ENCODE results near the gene FERMT1.

Gene FERMT1

DNA sequence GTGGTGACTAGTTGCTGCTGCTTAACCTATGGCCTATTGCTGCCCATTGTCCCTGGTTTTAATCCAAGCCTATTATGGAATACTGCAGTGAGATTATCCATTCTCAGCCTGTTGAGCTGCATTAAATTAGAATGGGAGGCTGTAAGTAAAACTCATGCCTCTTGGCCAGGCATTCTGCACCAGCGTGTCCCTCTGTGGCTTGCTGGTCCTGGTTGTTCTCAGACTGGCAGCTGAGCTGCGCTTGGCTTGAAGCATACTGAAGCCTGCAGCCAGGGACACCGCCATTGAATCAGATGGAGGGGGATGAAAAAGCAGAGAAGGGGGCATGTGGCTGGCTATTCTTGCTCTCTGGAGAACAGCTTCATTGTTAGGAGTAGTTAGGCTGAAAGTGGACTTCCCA lies 84.6 kb downstream of the FERMT1 start:
- no peak overlapping the region for H3K14ac ChIP-seq (ENCODE audit: low read length in 2 of 2)
- no peak overlapping the region for H2AK5ac ChIP-seq (ENCODE audit: low read length, severe bottlenecking)
- no peak overlapping the region for H4K91ac ChIP-seq (ENCODE audit: low read length)
- no peak overlapping the region for H2BK12ac ChIP-seq (ENCODE audit: low read length in 2 of 2)
- H3K27ac ChIP-seq (ENCODE audit: low read length, poor library complexity, severe bottlenecking), result no peak overlapping the region
- H2BK15ac ChIP-seq (ENCODE audit: low read depth, poor library complexity, severe bottlenecking), result no peak overlapping the region
- no peaks in the 10 kb centered on the region for H3K9me3 ChIP-seq (ENCODE audit: control insufficient read depth, low read length)
- H3K36me3 ChIP-seq (ENCODE audit: control insufficient read depth in 1 of 2, insufficient read depth in 2 of 2, low read depth in 1 of 2, low read length in 2 of 2), result peaks cover 46 to 79% of the 10 kb centered on the region in 2 experiments
- H3K4me1 ChIP-seq (ENCODE audit: control insufficient read depth, insufficient read depth, low read depth, low read length), result no peaks in the 10 kb centered on the region
- H3K4ac ChIP-seq (ENCODE audit: low read depth in 1 of 2, low read length in 2 of 2), result no peak overlapping the region
- H3K4me3 ChIP-seq (ENCODE audit: insufficient read depth in 1 of 2, low read depth in 1 of 2, low read length in 2 of 2), result no peak overlapping the region
- no peak overlapping the region for H3K23ac ChIP-seq (ENCODE audit: low read length in 2 of 2)
- peaks cover 39% of the 10 kb centered on the region for H3K79me1 ChIP-seq (replicated peaks; ENCODE audit: low read length, poor library complexity, severe bottlenecking)
- H2BK120ac ChIP-seq (ENCODE audit: low read depth, low read length), result no peak overlapping the region
- DNase-seq, result no peak
- WGBS, result 94% methylated on average over 3 of the region's 3 CpGs
- H3K27me3 ChIP-seq (ENCODE audit: control insufficient read depth in 1 of 2, insufficient read depth in 1 of 2, low read length in 2 of 2), result no peaks in the 10 kb centered on the region
- no peak overlapping the region for H3K9ac ChIP-seq (ENCODE audit: low read length)
- no peak overlapping the region for H4K8ac ChIP-seq (ENCODE audit: low read length)
- H3K18ac ChIP-seq (ENCODE audit: low read depth in 1 of 2, low read length in 2 of 2), result no peak overlapping the region
- H3K4me2 ChIP-seq (ENCODE audit: low read length, poor library complexity, severe bottlenecking), result no peak overlapping the region
- H2AFZ ChIP-seq (ENCODE audit: low read depth, low read length), result no peak overlapping the region
- no peak overlapping the region for H2BK5ac ChIP-seq (ENCODE audit: low read depth, low read length, poor library complexity, severe bottlenecking)

DNA sequence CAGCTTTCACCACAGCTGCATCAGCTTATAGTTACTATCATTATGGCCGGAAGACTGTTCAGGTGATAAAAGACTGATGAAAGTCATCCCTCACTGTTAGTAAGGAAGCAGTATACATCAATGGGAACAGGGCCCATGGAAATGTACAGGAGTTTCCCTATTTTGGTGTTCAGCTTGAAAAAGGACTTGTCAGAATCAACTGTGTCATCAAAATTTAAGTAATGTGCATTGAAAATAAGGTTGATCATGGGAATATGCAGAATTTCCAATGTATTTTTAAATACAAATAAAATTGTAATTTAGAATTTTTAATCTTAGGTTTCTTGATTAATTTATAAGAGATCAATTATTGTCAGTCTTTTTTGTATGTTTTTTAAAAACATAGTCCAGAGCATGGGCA lies 85.7 kb downstream of the FERMT1 start:
- no peak overlapping the region for H4K91ac ChIP-seq (ENCODE audit: low read length)
- no peak overlapping the region for H3K14ac ChIP-seq (ENCODE audit: low read length in 2 of 2)
- H2BK15ac ChIP-seq (ENCODE audit: low read depth, poor library complexity, severe bottlenecking), result no peak overlapping the region
- no peaks in the 10 kb centered on the region for H3K27me3 ChIP-seq (ENCODE audit: control insufficient read depth in 1 of 2, insufficient read depth in 1 of 2, low read length in 2 of 2)
- DNase-seq, result no peak
- H3K9ac ChIP-seq (ENCODE audit: low read length), result no peak overlapping the region
- WGBS, result 100% methylated on average over 1 of the region's 1 CpG
- H3K79me1 ChIP-seq (replicated peaks; ENCODE audit: low read length, poor library complexity, severe bottlenecking), result peaks cover 34% of the 10 kb centered on the region
- no peak overlapping the region for H3K4ac ChIP-seq (ENCODE audit: low read depth in 1 of 2, low read length in 2 of 2)
- H4K8ac ChIP-seq (ENCODE audit: low read length), result no peak overlapping the region
- H3K23ac ChIP-seq (ENCODE audit: low read length in 2 of 2), result no peak overlapping the region
- H3K4me1 ChIP-seq (ENCODE audit: control insufficient read depth, insufficient read depth, low read depth, low read length), result no peaks in the 10 kb centered on the region
- no peak overlapping the region for H2BK120ac ChIP-seq (ENCODE audit: low read depth, low read length)
- H3K4me2 ChIP-seq (ENCODE audit: low read length, poor library complexity, severe bottlenecking), result no peak overlapping the region
- H3K9me3 ChIP-seq (ENCODE audit: control insufficient read depth, low read length), result no peaks in the 10 kb centered on the region
- H3K36me3 ChIP-seq (ENCODE audit: control insufficient read depth in 1 of 2, insufficient read depth in 2 of 2, low read depth in 1 of 2, low read length in 2 of 2), result peaks cover 36 to 85% of the 10 kb centered on the region in 2 experiments
- no peak overlapping the region for H2BK5ac ChIP-seq (ENCODE audit: low read depth, low read length, poor library complexity, severe bottlenecking)
- no peak overlapping the region for H2AK5ac ChIP-seq (ENCODE audit: low read length, severe bottlenecking)
- no peak overlapping the region for H3K27ac ChIP-seq (ENCODE audit: low read length, poor library complexity, severe bottlenecking)
- no peak overlapping the region for H2AFZ ChIP-seq (ENCODE audit: low read depth, low read length)
- no peak overlapping the region for H2BK12ac ChIP-seq (ENCODE audit: low read length in 2 of 2)
- H3K4me3 ChIP-seq (ENCODE audit: insufficient read depth in 1 of 2, low read depth in 1 of 2, low read length in 2 of 2), result no peak overlapping the region
- no peak overlapping the region for H3K18ac ChIP-seq (ENCODE audit: low read depth in 1 of 2, low read length in 2 of 2)

DNA sequence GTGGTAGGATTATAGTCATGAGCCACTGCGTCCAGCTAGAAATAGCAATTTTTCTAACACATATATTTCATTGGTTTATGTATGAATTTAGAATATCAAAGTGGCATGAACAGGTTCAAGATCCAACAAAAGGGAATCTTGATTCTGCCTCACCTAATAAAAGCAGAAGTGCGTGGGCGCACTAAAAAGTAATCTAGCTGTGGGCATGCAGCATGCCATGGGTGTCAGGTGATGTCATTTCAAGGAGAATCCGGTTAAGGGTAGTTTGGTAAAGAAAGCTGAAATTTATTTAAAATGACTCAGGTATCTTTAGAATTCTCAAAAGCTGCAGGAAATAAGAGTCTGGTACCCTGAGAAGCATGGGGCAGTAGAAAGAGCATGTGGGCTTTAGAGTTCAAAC lies 86.6 kb downstream of the FERMT1 start:
- DNase-seq, result no peak
- Histone ChIP-seq H3K4me1 (ENCODE audit: control insufficient read depth, insufficient read depth, low read depth, low read length) (no peaks in the 10 kb centered on the region), H3K14ac (ENCODE audit: low read length in 2 of 2) (no peak overlapping the region), H2AK5ac (ENCODE audit: low read length, severe bottlenecking) (no peak overlapping the region), H3K27ac (ENCODE audit: low read length, poor library complexity, severe bottlenecking) (no peak overlapping the region), H3K36me3 (ENCODE audit: control insufficient read depth in 1 of 2, insufficient read depth in 2 of 2, low read depth in 1 of 2, low read length in 2 of 2) (peaks cover 28 to 80% of the 10 kb centered on the region in 2 experiments), H3K18ac (ENCODE audit: low read depth in 1 of 2, low read length in 2 of 2) (no peak overlapping the region), H3K9ac (ENCODE audit: low read length) (no peak overlapping the region), H3K4me3 (ENCODE audit: insufficient read depth in 1 of 2, low read depth in 1 of 2, low read length in 2 of 2) (no peak overlapping the region), H2BK120ac (ENCODE audit: low read depth, low read length) (no peak overlapping the region), H3K79me1 (replicated peaks; ENCODE audit: low read length, poor library complexity, severe bottlenecking) (peaks cover 26% of the 10 kb centered on the region), H4K91ac (ENCODE audit: low read length) (no peak overlapping the region), H3K4me2 (ENCODE audit: low read length, poor library complexity, severe bottlenecking) (no peak overlapping the region), H2BK5ac (ENCODE audit: low read depth, low read length, poor library complexity, severe bottlenecking) (no peak overlapping the region), H3K23ac (ENCODE audit: low read length in 2 of 2) (no peak overlapping the region), H3K4ac (ENCODE audit: low read depth in 1 of 2, low read length in 2 of 2) (no peak overlapping the region), H3K9me3 (ENCODE audit: control insufficient read depth, low read length) (no peaks in the 10 kb centered on the region), H4K8ac (ENCODE audit: low read length) (no peak overlapping the region), H2BK15ac (ENCODE audit: low read depth, poor library complexity, severe bottlenecking) (no peak overlapping the region), H2BK12ac (ENCODE audit: low read length in 2 of 2) (no peak overlapping the region), H2AFZ (ENCODE audit: low read depth, low read length) (no peak overlapping the region), H3K27me3 (ENCODE audit: control insufficient read depth in 1 of 2, insufficient read depth in 1 of 2, low read length in 2 of 2) (no peaks in the 10 kb centered on the region)
- 99% methylated on average over 3 of the region's 4 CpGs for WGBS

DNA sequence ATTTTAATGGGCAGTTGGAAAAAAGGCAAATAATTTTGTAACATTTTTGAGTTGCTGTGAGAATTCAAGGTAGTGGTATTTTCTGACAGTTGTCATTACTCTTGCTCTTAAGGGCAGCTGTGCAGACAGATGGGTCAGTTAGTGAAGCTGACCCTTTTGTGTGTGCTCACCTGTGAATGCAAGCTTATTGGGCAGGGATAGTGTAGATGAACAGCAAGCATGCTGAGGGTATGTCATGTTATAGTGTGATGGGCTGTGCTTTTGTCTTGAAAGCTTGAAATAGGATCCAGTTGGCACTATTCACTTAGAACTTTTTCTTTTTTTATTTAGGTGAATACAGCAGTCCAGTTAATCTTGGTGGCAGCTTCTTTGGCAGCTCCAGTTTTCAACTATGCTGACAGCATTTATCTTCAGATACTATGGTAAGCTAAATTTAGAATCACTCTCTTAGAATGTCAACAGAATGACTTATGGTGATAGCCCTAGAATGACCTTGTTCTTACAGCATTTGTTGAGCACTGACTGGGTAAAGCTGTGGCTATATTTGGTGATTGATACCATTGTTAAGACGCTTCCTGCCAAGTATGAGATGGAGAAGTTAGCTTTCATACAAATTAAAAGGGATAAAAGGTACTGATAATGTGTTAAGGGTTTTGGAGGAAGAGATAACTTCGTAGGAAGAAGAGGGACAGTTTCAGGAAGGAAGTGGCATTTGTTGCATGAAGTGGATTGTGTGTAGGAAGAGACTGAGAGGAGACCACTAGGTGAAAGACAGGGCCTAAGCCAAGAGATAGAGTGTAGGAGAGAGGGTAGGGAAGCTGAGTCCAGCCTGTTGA lies 88.5 kb downstream of the FERMT1 start:
- no peaks in the 10 kb centered on the region for H3K4me1 ChIP-seq (ENCODE audit: control insufficient read depth, insufficient read depth, low read depth, low read length)
- H3K27ac ChIP-seq (ENCODE audit: low read length, poor library complexity, severe bottlenecking), result no peak overlapping the region
- H3K14ac ChIP-seq (ENCODE audit: low read length in 2 of 2), result no peak overlapping the region
- peaks cover 21 to 67% of the 10 kb centered on the region in 2 experiments for H3K36me3 ChIP-seq (ENCODE audit: control insufficient read depth in 1 of 2, insufficient read depth in 2 of 2, low read depth in 1 of 2, low read length in 2 of 2)
- H3K4ac ChIP-seq (ENCODE audit: low read depth in 1 of 2, low read length in 2 of 2), result no peak overlapping the region
- H3K9me3 ChIP-seq (ENCODE audit: control insufficient read depth, low read length), result no peaks in the 10 kb centered on the region
- H3K4me3 ChIP-seq (ENCODE audit: insufficient read depth in 1 of 2, low read depth in 1 of 2, low read length in 2 of 2), result no peak overlapping the region
- DNase-seq, result peak; percentile 54
- H2AK5ac ChIP-seq (ENCODE audit: low read length, severe bottlenecking), result no peak overlapping the region
- H4K8ac ChIP-seq (ENCODE audit: low read length), result no peak overlapping the region
- H2BK15ac ChIP-seq (ENCODE audit: low read depth, poor library complexity, severe bottlenecking), result no peak overlapping the region
- H2BK5ac ChIP-seq (ENCODE audit: low read depth, low read length, poor library complexity, severe bottlenecking), result no peak overlapping the region
- H3K18ac ChIP-seq (ENCODE audit: low read depth in 1 of 2, low read length in 2 of 2), result no peak overlapping the region
- H3K4me2 ChIP-seq (ENCODE audit: low read length, poor library complexity, severe bottlenecking), result no peak overlapping the region
- H2AFZ ChIP-seq (ENCODE audit: low read depth, low read length), result no peak overlapping the region
- no peak overlapping the region for H2BK120ac ChIP-seq (ENCODE audit: low read depth, low read length)
- no peak overlapping the region for H3K9ac ChIP-seq (ENCODE audit: low read length)
- no peak overlapping the region for H2BK12ac ChIP-seq (ENCODE audit: low read length in 2 of 2)
- H4K91ac ChIP-seq (ENCODE audit: low read length), result no peak overlapping the region
- 82% methylated on average over 2 of the region's 2 CpGs for WGBS
- no peak overlapping the region for H3K23ac ChIP-seq (ENCODE audit: low read length in 2 of 2)
- peaks cover 17% of the 10 kb centered on the region for H3K79me1 ChIP-seq (replicated peaks; ENCODE audit: low read length, poor library complexity, severe bottlenecking)
- H3K27me3 ChIP-seq (ENCODE audit: control insufficient read depth in 1 of 2, insufficient read depth in 1 of 2, low read length in 2 of 2), result no peaks in the 10 kb centered on the region
